NT2/D1 (cell line): ENCODE data around the gene GBP2.
"Not testable (repeated sequence)": the region's sequence is repeated elsewhere in the genome, so short reads cannot be mapped to it uniquely, and the experiment has no call there.

Experiments
- SUZ12 ChIP-seq: IDR thresholded peaks from 2 replicates; pipeline ENCODE4 v1.6.1; 2011; ENCODE audit not compliant: insufficient read length, insufficient read depth; ENCODE audit errors: extremely low read depth
- YY1 ChIP-seq: IDR thresholded peaks from 2 replicates; pipeline ENCODE4 v1.6.1; 2011; ENCODE audit not compliant: insufficient read length, insufficient read depth
- ZNF274 ChIP-seq: IDR thresholded peaks from 2 replicates; pipeline ENCODE4 v1.6.1; 2011; ENCODE audit warnings: mild to moderate bottlenecking, low read depth, low read length

- TF ChIP-seq SUZ12, ZNF274, YY1: not testable (repeated sequence)
Measured at GRCh38 chr1:89128003-89128458, 2.1 kb upstream of the GBP2 start.
